HG03521 (cell line): ENCODE results near the gene RGS5.

Experiments
- ATAC-seq: cut with Tn5 transposase; IDR thresholded peaks from one replicate; pipeline ENCODE4 v1.9.1; 2021; ENCODE audit warnings: mild to moderate bottlenecking, moderate library complexity; ENCODE audit not compliant: unreplicated experiment

RGS5 gene

DNA sequence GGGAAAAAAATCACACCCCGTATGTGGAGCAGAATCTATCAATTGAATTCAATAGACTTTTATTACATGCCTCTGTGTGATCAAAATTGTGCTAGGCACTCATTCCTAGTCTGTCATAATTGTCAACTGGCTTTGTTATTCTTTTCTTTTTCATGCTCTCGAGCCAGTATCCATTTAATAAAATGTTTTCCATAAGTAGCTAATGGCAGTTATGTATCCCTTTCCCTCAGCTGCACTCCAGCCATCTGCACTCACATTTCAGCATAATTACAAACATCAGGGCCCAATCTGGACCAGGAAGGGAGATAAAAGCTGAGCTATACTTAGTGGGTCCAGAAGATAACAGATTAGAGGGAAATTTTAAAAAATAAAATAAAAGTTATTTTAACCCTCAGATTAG is 15.9 kb downstream of the RGS5 start:
- no peak for ATAC-seq

GRCh38 chr1:163182330-163182949 is 20.3 kb downstream of the RGS5 start:
- no peak for ATAC-seq

GRCh38 chr1:163178628-163179027 is 24.1 kb downstream of the RGS5 start:
- no peak for ATAC-seq

DNA sequence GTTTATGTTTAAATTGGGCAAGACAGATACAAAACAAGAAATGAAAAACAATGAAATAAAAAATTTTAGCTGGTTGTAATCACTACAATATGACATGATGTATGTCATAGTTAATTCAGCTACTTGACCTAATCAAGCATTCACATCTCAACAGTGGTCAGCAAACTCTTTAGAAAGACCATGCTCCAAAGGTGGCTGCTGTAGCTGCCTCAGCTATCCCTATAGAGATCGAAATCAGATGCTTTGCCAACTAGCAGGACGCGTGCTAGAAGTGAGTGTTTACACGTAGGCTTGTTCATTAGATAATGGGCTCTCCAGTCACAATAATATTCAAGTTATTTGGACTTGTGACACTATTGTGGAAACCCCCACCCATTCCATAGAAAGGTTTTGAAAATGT is 25.9 kb downstream of the RGS5 start:
- no peak for ATAC-seq

DNA sequence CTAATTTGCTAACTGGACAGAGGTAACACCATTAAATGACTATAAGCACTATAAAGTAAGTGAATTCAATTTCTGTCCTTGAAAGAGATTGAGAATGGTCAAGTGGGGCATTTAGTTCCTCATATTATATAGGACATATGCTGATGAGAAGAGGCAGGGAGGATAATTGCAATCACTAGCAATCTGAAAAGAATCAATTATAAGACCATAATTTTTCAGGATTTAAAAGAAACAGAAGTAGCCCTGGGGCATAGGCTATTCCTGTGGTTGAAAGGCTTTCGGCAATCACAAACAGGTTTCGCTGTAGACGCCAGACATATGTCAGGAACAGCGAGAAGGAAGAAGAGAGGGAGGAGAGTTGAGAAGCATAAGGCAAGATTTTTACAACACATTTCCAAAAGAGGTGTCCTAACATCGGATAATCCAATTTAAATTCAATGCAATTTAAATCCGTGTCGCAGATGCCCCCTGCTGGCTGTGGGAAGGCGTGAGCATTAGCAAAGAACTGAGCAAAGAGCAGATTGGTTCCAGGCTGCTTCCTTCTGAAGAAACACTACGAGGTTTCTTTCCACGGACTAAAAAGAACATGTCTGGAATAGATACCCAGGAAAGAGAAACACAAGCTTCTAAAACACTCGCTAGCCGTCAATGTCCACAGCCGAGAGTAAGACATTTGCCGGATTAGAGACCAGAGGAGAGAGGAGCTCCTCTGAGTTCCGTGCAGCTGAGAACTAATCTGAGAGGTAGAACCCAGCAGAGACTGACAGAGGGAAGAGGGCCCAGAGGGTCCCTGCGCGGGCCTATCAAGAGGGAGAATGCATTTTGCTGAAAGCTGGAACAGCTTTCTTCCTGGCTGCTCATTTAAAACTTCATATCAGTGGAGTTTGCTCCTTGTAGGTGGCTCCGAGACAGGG is 27.9 kb downstream of the RGS5 start:
- no peak for ATAC-seq

- no peak for ATAC-seq
Observed at GRCh38 chr1:163173121-163173520, 29.6 kb downstream of the RGS5 start.

- no peak for ATAC-seq
Observed at GRCh38 chr1:163172596-163172995, 30.1 kb downstream of the RGS5 start.

- no peak for ATAC-seq
Observed at GRCh38 chr1:163171826-163172225, 30.9 kb downstream of the RGS5 start.

DNA sequence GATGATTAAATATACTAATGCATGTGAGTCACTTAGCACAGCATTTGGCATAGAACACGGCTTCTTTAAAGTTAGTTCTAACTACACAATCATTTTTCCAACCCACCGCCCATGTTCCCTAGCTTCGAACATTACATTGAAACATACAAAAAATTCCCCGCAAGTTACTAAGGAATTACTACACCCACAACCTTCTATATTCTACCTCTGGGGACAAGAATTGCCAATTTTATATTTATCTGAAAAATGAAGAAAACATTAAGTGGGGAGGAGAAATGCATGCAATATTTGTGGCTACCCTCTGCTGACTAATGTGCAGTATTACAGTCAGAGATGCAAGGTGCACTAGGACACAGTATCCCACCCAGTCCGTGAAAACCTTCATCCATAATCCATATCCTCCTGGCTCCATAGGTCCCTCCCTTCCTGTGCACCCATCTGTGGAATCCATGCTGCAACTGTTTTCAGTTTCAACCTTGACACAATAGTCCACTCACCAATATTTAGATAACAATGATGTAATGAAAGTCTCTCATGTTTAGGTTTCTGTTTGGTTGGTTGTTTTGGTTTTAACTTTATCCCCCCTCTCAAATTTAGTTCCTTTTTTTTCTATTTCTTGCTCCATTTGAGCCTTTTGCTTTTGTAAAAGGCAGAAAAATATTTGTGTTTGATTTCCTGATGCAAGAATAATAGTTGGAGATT is 31.6 kb downstream of the RGS5 start:
- no peak for ATAC-seq

DNA sequence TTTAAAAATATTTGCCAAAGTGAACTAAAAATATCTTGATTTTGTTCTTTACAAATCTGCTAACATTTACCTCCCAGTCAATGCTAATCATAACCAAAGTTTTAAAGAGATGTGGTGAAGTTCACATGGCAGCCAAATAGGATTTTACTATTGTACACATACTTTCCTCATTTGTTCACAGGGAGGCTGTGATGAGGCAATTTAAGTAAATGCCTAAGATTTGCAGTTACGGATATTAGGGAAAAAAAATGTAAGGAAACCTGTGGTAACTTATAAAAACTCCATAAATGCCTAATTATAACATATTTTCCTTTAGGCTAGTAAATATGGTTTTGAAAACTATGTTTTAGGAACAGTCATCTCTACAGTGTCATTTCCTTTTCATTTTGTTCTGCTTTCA is 32.4 kb downstream of the RGS5 start:
- ATAC-seq: no peak

- no peak for ATAC-seq
Observed at GRCh38 chr1:163169553-163169952, 33.2 kb downstream of the RGS5 start.

- ATAC-seq: no peak
Observed at GRCh38 chr1:163168053-163168452, 34.7 kb downstream of the RGS5 start.

DNA sequence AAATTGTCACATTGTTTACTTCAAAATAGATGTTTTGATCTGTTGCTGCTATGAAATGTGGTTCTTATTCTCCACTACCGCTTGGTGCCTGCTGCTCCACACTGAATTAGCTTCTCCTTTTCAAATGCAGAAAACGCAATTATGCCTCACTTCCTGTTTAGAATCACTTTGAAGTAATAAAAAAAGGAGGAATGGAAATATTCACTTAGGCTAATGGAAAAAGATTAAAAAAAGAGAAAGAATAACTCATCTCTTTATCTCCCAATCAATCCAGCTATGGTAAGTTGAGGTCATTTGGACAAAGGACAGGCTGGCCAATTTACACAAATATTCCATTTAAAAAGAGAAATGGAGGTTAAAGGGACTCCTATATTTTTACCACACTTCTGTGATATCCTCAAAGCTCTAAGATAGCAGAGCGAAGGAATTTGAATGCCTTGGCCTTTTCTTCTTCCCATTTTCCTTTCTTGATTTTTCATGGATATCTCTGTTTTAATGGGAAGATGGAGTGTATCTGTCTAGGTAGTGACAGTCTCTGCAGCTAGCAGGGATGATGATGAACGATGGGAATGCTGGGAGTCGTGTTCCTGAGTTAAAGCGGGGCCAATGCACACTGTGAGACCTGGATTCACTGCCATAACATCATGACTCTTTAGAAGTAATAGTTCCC is 35.7 kb downstream of the RGS5 start:
- no peak for ATAC-seq

GRCh38 chr1:163165119-163165518 is 37.6 kb downstream of the RGS5 start:
- no peak for ATAC-seq

DNA sequence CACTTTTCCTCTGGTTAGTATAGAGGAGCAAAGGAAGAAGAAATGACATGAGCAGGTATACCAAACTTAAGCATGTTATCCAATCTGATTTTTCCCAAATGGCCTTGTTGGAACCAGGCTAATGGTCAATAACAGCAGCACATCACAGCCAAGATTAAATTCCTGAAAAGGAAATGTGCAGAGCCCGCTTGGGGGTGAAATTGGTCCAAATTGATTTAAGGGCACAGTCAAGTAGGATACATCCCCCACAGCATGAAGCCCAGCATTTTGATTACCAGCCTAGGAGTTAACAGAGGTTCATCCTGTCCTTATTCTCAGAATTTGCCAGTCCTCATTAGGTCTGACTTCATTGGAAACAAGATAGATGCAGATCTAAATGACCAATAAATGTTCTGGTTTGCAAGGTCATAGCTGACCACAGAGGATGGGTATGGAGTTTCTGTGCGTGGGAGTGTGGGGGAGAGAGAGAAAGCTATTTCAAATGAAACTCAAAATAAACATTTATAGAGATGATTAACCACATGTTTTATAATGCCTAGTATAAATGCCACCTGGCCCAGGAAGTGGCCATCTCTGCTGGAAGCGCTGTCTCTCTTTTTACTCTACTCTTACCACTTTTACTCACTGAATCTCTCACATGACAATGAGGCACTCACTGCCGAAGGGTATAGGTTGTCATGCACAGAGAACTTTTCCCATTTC is 38.7 kb downstream of the RGS5 start:
- no peak for ATAC-seq

GRCh38 chr1:163163163-163163562 is 39.6 kb downstream of the RGS5 start:
- ATAC-seq: no peak

DNA sequence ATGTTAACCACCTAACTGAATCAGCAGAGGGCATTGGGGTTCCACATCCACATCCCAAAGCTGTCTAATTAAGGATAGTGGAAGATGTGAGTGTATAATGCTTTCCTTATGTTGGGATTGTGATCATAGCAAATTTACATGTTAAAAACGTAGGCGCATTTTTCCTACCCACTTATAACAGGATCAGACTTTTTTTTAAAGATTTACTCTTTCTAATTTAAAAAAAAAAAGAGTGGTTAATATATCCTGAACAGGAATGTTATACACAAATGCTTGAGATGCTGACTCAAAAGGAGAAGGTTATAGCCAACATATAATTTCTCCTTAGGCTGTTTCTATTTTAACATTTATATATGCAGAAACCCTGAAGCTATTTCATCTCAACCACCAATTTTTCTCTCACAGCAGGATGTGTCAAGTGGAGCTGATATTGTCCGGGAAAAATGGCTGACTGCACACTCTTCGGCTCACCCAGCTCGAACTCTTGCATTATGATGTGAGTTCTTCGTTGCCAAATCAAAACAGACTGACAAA is 40.3 kb downstream of the RGS5 start:
- no peak for ATAC-seq

DNA sequence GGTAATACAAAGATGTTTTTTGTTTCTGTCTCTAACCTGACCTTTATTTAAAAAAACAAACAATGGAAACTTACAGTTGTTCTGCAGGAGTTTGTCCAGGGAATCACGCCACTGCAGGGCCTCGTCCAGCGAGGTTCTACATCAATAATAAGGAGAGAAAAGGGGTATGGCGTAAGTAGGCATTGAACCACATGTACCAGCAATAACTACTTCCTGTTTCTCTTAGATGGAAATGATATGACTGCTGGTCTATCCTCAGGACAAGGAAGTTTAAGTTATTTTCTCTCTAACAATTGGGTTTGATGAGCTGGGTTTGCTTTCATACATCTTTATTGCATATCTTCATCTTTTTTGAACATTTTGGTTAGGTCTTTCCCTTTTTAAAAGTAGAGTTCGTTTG is 40.9 kb downstream of the RGS5 start:
- ATAC-seq: no peak

- ATAC-seq: no peak
Observed at GRCh38 chr1:163161337-163161736, 41.4 kb downstream of the RGS5 start.

- no peak for ATAC-seq
Observed at GRCh38 chr1:163155606-163156005, 47.1 kb downstream of the RGS5 start.
